ENCODE measurements around the gene SLC43A1. TPM values are rescaled to one million over a fixed set of nuclear protein-coding genes. Genes with fewer than 3 reads are reported as not detected.

SLC43A1 gene
- total RNA-seq, 1 experiment from 2014 or later, result 11.8 TPM

DNA sequence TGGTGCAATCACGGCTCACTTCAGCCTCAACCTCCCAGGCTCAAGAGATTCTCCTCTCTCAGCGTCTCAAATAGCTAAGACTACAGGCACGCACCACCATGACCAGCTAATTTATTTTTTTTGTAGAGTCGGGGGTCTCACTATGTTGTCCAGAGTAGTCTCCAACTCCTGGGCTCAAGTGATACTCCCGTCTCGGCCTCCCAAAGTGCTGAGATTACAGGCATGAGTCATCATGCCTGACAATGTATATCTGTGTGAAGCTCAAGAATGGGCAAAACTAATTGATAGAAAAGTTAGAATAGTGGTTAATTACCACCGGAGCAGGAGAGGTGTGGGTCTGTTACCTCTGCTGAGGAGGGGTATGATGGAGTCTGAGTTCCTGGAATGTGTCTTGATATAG lies 79.5 kb downstream of the SLC43A1 start:
- no TSS peak for BruUV-seq (replicated peaks)

GRCh38 chr11:57434640-57435546 lies 80.6 kb downstream of the SLC43A1 start:
- ChIA-PET POLR2A (no interaction called here), RAD21 (ENCODE audit: low non-redundant PET in 1 of 2, low total read pairs in 2 of 2, uncharacterized antibody in 2 of 2, unreplicated experiment in 2 of 2) (no interaction called here), CTCF (no interaction called here)
- H3K9me2 ChIP-seq (ENCODE audit: insufficient read depth), result no peaks in the 10 kb centered on the region
- H3K27me3 ChIP-seq (ENCODE audit: insufficient read depth, low read length), result peaks cover 11% of the 10 kb centered on the region; the same call in 1 of the 2 replicates
- no peak overlapping the region for H3K4me2 ChIP-seq (ENCODE audit: low read length)
- no peak overlapping the region for H3K4me3 ChIP-seq (replicated peaks in 1 of 2; ENCODE audit: low read depth in 1 of 2, low read length in 2 of 2)
- BruUV-seq (replicated peaks), result no TSS peak
- no peak for DNase-seq (ENCODE audit: low read depth, low spot score)
- no peaks in the 10 kb centered on the region for H3K4me1 ChIP-seq (ENCODE audit: control insufficient read depth in 1 of 2, insufficient read depth in 2 of 2, low read length in 2 of 2)
- no peaks in the 10 kb centered on the region for H3K9me3 ChIP-seq (ENCODE audit: control insufficient read depth in 1 of 2, insufficient read depth in 1 of 2, low read depth in 1 of 2, low read length in 2 of 2)
- no peaks in the 10 kb centered on the region for H3K79me2 ChIP-seq (ENCODE audit: insufficient read depth, low read length)
- intact Hi-C loops (cut with micrococcal nuclease), result no loop called here
- no peaks in the 10 kb centered on the region for H4K20me1 ChIP-seq (ENCODE audit: insufficient read depth)
- no peak for ATAC-seq
- H2AFZ ChIP-seq (ENCODE audit: low read depth, low read length, poor library complexity, severe bottlenecking), result no peak overlapping the region
- H3K36me3 ChIP-seq (ENCODE audit: control insufficient read depth in 1 of 2, insufficient read depth in 2 of 2, low read length in 2 of 2), result no peaks in the 10 kb centered on the region
- H3K27ac ChIP-seq (ENCODE audit: low read depth, low read length), result no peak overlapping the region
- no peak for TF ChIP-seq JUND (IDR thresholded peaks at IDR 0.05)
- TF ChIP-seq, protein P1, sequence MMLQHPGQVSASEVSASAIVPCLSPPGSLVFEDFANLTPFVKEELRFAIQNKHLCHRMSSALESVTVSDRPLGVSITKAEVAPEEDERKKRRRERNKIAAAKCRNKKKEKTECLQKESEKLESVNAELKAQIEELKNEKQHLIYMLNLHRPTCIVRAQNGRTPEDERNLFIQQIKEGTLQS (IDR thresholded peaks at IDR 0.05), result no peak
- TF ChIP-seq CTCF (IDR thresholded peaks at IDR 0.05 in 2 of 3, conservative IDR thresholded peaks at IDR 0.05 in 1 of 3; ENCODE audit: borderline replicate concordance in 1 of 3, insufficient read depth in 1 of 3, low read depth in 2 of 3, low read length in 2 of 3), result no peak
- no peak for TF ChIP-seq POLR2A (IDR thresholded peaks at IDR 0.05; ENCODE audit: borderline replicate concordance, extremely low read depth, insufficient read depth, insufficient read length)
- no peak for TF ChIP-seq EZH2phosphoT487 (IDR thresholded peaks at IDR 0.05; ENCODE audit: borderline replicate concordance)
- no peak for TF ChIP-seq TCF7L2 (IDR thresholded peaks at IDR 0.05; ENCODE audit: borderline replicate concordance, extremely low read depth, insufficient read depth, insufficient read length)
- TF ChIP-seq SP1 (IDR thresholded peaks at IDR 0.05; ENCODE audit: low read depth), result no peak
- TF ChIP-seq SRF (IDR thresholded peaks at IDR 0.05; ENCODE audit: low read depth), result no peak
- TF ChIP-seq ZFX (IDR thresholded peaks at IDR 0.05), result no peak
- TF ChIP-seq SIN3A (IDR thresholded peaks at IDR 0.05; ENCODE audit: low read depth), result no peak
- no peak for TF ChIP-seq EGR1 (IDR thresholded peaks at IDR 0.05; ENCODE audit: low read depth)
- TF ChIP-seq FOSL1 (IDR thresholded peaks at IDR 0.05; ENCODE audit: low read depth), result no peak
- TF ChIP-seq YY1 (IDR thresholded peaks at IDR 0.05; ENCODE audit: extremely low read depth, insufficient replicate concordance, low read depth, low read length), result no peak
- no peak for TF ChIP-seq RAD21 (IDR thresholded peaks at IDR 0.05; ENCODE audit: low read depth)
- H3K9ac ChIP-seq (ENCODE audit: low read length), result no peak overlapping the region

More for the DNA sequence above, 79.5 kb downstream of the SLC43A1 start:
- Histone ChIP-seq H2AFZ (ENCODE audit: low read depth, low read length, poor library complexity, severe bottlenecking) (no peak overlapping the region), H3K9me2 (ENCODE audit: insufficient read depth) (no peaks in the 10 kb centered on the region), H3K27ac (ENCODE audit: low read depth, low read length) (no peak overlapping the region), H3K4me3 (replicated peaks in 1 of 2; ENCODE audit: low read depth in 1 of 2, low read length in 2 of 2) (no peak overlapping the region), H3K27me3 (ENCODE audit: insufficient read depth, low read length) (peaks cover 10% of the 10 kb centered on the region; the same call in 1 of the 2 replicates), H3K4me1 (ENCODE audit: control insufficient read depth in 1 of 2, insufficient read depth in 2 of 2, low read length in 2 of 2) (no peaks in the 10 kb centered on the region), H3K79me2 (ENCODE audit: insufficient read depth, low read length) (no peaks in the 10 kb centered on the region), H3K36me3 (ENCODE audit: control insufficient read depth in 1 of 2, insufficient read depth in 2 of 2, low read length in 2 of 2) (no peaks in the 10 kb centered on the region), H3K9ac (ENCODE audit: low read length) (no peak overlapping the region), H3K4me2 (ENCODE audit: low read length) (no peak overlapping the region), H3K9me3 (ENCODE audit: control insufficient read depth in 1 of 2, insufficient read depth in 1 of 2, low read depth in 1 of 2, low read length in 2 of 2) (no peaks in the 10 kb centered on the region), H4K20me1 (ENCODE audit: insufficient read depth) (no peaks in the 10 kb centered on the region)
- RAD21 ChIA-PET (ENCODE audit: low non-redundant PET in 1 of 2, low total read pairs in 2 of 2, uncharacterized antibody in 2 of 2, unreplicated experiment in 2 of 2), result no interaction called here
- ATAC-seq (no peak), DNase-seq (ENCODE audit: low read depth, low spot score) (no peak)
- TF ChIP-seq ELF1 (IDR thresholded peaks at IDR 0.05; ENCODE audit: borderline replicate concordance, low read depth) (no peak), ZNF274 (IDR thresholded peaks at IDR 0.05; ENCODE audit: low read depth, low read length) (no peak), CEBPB (IDR thresholded peaks at IDR 0.05; ENCODE audit: low read depth) (no peak), EZH2phosphoT487 (IDR thresholded peaks at IDR 0.05; ENCODE audit: borderline replicate concordance) (no peak), TCF7L2 (IDR thresholded peaks at IDR 0.05; ENCODE audit: borderline replicate concordance, extremely low read depth, insufficient read depth, insufficient read length) (no peak), ZFX (IDR thresholded peaks at IDR 0.05) (no peak), CBX3 (IDR thresholded peaks at IDR 0.05; ENCODE audit: low read depth) (no peak)
- TF ChIP-seq, protein P1 (IDR thresholded peaks at IDR 0.05), result no peak
- intact Hi-C loops (cut with micrococcal nuclease), result no loop called here
- CTCF ChIA-PET, result interaction anchor here (1.0 to 1.4 kb wide), 2 partner anchors 23 to 58 kb away, joined by 3 read pairs; no protein-coding TSS in a partner anchor
- POLR2A ChIA-PET, result no interaction called here
